Left kidney (tissue), 2 donors: ENCODE results near the gene MYRF. TPM values are rescaled to one million over a fixed set of nuclear protein-coding genes. Genes with fewer than 3 reads are reported as not detected.

Experiments used
- DNase-seq: peaks from one replicate; pipeline ENCODE4 v3.0.0-alpha.2; 2013
- polyA plus RNA-seq: library from polyadenylated mRNA; unstranded; fragments of 120-200 nt; gene quantifications from one replicate; pipeline ENCODE4 v1.2.1, GENCODE V29; 2013; ENCODE audit not compliant: insufficient read length

Gene MYRF
- polyA plus RNA-seq, 1 donor: 23.1 TPM

DNA sequence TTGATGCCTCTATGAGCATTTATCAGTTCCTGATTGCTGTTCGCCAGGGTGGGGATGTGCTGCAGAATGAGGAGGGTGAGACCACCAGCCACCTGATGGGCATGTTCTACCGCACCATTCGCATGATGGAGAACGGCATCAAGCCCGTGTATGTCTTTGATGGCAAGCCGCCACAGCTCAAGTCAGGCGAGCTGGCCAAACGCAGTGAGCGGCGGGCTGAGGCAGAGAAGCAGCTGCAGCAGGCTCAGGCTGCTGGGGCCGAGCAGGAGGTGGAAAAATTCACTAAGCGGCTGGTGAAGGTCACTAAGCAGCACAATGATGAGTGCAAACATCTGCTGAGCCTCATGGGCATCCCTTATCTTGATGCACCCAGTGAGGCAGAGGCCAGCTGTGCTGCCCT, 43.0 kb downstream of the MYRF start:
- DNase-seq: no peak

DNA sequence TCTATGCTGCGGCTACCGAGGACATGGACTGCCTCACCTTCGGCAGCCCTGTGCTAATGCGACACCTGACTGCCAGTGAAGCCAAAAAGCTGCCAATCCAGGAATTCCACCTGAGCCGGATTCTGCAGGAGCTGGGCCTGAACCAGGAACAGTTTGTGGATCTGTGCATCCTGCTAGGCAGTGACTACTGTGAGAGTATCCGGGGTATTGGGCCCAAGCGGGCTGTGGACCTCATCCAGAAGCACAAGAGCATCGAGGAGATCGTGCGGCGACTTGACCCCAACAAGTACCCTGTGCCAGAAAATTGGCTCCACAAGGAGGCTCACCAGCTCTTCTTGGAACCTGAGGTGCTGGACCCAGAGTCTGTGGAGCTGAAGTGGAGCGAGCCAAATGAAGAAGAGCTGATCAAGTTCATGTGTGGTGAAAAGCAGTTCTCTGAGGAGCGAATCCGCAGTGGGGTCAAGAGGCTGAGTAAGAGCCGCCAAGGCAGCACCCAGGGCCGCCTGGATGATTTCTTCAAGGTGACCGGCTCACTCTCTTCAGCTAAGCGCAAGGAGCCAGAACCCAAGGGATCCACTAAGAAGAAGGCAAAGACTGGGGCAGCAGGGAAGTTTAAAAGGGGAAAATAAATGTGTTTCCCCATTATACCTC, 43.6 kb downstream of the MYRF start:
- no peak for DNase-seq

DNA sequence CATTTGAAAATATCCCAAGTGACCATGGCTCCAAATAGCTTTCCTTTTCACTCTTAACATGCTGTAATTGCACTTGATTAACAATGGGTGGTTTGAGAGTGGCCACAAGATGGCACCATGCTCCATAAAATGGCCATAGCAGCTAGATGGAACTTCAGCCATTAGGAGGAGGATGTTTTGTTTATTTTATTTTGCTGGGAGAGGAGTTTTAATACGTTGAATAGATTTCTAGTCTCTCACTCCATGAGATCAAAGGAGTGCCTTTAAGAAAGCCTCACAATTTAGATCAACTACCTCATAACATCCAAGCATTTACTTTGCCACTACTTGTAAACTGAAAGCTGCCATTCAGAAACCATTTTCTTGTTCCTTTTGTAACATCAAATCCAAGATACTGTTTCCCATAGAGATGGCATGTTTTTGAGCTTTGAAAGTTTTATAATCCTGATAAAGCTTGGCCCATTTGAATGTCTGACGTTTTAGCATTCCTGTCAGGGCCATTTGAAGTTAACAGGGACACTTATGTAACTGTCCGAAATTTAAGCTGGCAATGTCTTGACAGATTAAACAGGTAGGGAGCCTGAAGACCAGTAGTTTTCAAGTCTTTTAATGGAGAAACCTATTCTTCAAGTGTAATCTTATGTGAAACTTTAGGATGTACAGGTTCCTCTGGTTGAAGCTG, 45.0 kb downstream of the MYRF start:
- DNase-seq: peak; percentile 83

DNA sequence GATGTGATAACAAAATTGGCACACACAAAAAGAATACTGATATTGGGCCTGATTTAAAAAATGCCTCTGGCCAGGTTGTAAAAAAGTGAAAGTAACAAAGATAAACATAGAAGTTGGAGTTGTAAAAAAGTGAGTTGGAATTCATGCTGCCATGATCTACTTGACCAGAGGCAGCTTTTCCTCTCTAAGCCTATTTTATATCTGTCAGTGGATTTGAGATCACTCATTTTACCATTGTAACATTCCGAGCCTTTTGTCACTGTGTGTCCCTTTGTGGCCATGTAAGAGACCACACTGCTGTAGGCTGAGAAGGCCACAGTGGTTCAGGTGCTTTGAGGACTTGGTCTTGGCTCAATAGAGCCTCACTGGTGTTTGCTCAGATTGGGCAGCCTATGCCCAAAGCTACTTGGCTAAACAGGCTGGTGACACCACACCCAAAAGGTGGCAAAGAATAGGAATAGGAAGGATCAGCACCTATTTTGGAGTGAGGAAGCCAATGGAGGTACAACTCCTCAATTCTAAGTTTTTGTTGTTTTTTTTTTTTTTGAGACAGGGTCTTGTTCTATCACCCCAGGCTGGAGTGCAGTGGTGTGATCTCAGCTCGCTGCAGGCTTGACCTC, 47.3 kb downstream of the MYRF start:
- no peak for DNase-seq

DNA sequence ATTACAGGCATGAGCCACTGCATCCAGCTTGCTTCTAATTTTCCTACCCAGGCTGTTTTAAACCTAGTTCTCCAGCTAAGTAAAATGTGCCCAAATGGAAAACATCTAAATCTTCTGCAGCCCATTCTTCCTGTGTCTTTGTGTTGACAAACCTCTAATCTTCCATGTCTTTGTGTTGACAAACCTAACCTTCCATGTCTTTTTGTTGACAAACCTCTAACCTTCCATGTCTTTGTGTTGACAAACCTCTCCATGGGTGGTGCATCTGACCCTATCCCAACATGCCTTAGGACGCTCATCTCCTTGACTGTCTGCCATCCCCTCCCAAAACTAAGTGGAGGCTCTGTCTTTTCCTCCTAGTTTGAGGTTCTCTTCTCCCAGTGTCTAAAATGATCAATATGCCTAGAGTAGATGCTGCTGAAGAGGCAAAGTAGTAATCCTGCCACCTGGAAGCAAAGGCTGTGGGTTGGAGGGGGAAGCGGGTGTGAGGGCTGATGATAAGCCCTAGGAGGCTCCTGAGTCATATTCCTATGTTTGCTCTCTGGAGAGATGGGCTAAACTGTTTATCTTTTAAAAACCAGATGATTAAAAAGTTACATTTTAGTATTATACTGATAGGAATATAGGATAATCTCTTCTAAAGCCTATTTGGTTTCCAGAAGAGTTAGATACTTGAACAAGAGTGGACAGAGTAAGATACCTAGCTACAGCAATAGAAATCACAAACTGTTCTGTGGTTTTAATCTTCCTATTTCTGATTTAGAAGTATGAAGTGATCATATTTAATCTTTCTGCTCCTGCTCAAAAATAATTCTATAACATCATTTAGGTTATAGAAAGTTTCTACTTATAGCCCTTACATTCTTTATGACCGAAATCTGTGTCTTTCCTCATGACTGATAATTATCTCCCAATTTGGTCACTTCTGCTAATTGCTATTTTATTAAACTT, 48.2 kb downstream of the MYRF start:
- DNase-seq: no peak

DNA sequence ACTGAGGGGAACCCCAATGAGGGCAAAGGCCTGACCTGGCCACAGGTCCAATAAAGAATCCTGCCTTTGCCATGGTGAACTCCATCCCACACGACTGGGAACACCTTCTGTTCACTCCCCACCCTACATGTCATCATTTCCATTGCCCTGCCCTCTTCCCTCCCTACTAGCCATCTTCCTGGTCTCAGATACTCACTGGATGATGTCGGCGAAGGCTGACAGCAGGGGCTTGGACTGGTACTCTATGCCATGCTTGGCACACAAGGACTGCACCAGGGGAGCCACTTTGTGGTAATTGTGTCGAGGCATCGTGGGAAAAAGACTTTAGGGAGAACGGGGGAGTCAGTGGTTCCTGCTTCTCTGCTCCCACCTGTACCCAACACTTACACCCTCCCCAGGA, 50.2 kb downstream of the MYRF start:
- DNase-seq: no peak

DNA sequence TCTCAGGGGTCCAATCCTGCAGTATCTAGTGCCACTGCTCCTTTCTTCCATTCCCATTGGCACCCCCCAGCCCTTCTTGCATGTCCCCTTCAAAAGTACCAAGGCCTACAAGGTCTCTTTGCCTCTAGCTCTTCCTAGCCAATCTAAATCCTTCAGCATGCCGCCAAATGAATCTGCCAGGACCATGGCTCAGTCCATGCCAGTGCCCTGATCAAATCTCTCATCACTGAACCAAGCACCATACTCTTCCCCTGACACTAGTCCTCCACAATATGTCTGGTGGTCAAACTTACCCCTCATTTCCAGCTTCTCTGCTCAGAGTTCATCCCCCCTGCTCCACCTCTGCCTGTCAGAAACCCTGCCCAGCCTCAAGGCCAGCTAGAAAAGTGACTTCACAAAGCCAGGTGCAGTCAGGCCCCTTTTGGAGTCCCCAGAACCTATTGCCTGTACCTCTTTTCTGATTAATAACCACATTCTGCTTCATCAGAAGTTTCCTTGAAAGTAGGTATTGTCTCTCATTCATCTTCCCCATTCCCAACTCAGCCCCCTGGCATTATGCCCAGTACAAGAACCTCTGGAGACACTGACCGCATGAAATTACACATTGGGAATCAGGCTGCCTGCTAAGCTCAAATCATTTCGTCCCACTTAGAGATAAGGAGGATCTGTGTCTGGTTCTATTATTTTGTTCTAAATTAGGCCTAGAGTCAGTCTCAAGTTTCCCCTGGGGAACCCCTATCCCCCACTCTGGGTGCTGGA, 51.6 kb downstream of the MYRF start:
- DNase-seq: no peak

DNA sequence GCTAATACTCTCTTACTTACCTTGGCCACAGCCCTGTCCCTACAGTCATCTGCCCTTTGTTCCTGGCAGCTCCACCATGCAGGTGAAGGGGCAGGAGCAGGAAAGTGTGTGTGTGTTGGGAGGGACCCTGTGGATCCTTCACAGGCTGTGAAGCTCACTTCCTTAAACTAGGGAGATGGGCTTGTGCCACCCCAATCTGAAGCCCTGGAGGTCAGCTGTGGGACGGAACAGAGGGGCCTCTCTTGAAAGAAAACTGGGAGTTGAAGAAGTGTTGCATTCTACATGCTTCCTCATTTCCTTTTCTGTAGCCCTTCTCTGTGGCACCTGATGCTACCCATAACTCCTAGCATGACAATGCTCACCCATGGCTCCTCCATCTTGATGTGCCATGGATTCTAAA, 52.7 kb downstream of the MYRF start:
- no peak for DNase-seq

DNA sequence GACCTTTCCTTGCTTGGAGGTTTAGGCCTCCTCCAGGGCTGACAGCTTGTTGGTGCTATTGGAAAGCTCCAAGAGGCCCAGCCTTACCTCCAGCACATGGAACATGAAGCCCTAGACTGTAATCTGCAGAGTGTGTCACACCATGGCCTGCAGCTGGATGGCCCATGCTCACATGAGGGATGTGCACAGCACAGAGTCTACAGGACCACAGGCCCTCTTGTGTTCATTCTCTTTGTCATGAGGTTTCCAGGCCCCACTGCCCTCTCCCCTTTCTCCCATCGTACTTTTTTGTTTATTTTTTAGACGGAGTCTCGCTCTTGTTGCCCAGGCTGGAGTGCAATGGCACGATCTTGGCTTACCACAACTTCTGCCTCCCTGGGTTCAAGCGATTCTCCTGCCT, 54.3 kb downstream of the MYRF start:
- DNase-seq: no peak

DNA sequence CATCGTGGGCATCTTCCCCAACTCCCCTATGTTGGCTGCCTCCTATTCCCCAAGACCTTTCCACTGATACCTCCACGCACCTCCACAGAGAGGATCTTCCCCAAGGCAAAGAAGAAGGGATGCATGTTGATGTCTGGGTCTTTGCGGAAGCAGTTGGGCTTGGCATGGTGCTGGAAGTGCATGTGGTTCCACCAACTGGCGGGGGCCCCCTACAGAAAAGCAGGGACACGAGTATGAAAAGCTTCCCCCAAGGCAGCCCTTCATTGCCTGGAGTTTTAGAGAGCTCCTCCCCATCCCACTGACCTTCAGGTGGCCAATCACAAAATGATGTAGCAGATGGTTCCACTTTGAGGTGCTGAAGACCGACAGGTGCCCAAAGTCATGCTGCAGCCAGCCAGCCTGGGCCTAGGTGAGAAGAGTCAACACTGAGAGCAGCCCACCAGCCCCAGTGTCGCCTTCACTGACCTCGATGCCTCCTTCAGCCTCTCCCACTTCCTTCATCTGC, 58.3 kb downstream of the MYRF start:
- DNase-seq: no peak

DNA sequence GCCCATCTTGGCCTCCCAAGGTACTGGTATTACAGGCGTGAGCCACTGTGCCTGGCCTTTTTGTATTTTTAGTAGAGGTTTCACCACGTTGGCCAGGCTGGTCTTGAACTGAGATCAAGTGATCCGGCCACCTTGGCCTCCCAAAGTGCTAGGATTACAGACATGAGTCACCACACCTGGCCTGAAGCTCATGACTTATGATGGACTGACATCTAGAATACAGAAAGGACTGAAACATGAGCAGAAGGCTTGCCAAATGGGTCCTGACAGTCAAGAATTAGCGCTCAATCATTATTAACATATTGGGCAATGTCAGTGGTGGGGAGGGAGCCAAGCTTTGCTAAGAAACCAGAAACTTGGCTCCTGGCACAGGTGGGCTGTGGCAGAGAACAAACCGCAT, 59.4 kb downstream of the MYRF start:
- DNase-seq: no peak

DNA sequence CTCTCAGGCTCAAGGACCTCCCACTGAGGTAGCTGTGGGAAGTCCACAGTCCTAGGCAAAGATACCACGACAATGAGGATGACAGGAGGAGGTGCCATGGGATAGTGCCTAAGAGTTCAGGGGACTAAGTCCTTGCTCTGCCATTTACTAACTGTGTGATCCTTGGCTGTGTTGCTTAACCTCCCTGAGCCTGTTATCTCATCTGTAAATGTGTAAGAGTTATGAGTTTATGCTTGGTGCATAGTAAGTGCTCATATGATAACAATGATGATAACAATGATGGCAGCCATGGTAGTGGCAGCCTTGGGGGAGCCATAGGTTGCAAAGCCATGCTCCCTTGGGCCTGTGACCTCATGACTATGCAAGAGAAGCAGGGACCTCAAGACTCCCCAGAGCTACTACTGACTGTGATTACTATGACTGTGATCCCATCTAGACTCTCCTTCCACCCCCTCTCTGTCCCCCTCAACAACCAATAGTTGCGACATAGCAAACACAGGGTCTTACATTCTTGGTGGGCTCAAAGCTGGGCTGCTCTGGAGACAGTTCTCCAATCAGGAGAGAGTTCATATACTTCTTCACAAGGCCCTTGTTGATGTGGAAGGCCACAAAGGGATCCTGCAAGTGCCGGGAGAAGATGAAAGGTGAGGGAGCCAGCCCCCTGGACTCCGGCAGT, 60.4 kb downstream of the MYRF start:
- no peak for DNase-seq

DNA sequence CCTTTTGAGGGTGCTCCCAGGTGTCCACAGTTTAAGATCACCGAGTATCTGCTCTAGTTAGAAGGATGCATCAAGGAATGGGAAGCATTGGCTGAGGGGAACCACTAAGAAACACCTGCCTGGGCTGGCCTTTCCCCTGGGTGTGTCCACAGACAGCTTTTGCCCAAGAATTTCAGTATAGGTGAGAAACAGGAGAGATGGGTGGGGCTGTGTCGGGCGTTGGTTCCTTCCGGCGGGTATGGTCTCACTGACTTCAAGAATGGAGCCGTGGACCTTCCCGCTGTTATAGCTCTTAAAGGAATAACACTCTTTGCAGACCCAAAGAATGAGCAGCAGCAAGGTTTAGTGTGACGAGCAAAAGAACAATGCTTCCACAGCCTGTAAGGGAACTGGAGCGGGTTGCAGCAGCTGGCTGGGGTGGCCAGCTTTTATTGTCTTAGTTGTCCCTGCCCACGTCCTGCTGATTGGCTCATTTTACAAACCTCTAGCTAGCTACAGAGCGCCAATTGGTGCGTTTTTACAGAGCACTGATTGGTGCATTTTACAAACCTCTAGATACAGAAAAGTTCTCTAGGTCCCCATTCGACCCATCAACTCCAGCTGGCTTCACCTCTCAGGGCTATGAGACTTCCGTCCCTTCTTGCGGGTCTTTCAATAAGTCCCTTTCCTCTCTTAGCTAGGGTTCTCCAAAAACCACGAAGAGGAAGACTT, 62.0 kb downstream of the MYRF start:
- DNase-seq: no peak

DNA sequence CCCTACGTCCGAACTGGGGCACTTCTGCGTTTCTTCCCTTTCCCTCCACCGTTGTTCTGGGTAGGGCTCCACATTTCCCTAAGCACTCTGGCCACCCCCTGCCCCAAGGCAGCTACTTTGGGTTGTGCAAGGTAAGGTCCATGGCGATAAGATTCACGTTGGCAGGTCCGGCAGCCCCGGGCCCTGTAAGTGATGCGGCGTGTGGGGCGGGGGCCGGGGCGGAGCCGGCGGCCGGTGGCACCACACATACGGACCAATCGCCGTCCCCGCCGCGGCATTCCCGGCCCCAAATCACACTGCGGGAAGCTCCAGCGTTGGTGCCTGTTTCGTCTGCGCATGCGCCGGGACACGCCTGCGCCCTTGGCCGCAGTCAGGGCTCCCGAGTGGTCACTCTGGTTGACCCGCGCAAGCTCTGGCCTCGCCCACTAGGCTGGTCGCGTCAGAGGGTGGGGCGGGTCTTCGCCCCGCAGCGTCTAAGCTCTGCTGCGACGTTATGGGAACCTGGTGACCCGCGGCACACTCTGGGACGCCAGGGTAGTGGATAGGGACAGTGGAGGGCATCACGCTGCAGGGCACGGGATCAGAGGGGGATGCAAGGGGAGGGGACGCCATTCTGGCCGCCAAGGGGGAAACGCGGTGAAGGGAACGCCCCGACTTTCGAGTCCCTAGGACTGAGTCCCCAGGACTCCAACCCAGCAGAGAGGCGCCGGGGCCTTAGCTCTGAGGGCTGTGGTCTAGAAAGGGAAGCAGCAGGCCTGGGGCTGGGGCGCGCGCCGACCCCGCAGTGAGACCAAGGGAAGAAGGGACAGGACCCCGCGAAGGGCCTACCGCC, 62.7 kb downstream of the MYRF start:
- peak; percentile 93 for DNase-seq

DNA sequence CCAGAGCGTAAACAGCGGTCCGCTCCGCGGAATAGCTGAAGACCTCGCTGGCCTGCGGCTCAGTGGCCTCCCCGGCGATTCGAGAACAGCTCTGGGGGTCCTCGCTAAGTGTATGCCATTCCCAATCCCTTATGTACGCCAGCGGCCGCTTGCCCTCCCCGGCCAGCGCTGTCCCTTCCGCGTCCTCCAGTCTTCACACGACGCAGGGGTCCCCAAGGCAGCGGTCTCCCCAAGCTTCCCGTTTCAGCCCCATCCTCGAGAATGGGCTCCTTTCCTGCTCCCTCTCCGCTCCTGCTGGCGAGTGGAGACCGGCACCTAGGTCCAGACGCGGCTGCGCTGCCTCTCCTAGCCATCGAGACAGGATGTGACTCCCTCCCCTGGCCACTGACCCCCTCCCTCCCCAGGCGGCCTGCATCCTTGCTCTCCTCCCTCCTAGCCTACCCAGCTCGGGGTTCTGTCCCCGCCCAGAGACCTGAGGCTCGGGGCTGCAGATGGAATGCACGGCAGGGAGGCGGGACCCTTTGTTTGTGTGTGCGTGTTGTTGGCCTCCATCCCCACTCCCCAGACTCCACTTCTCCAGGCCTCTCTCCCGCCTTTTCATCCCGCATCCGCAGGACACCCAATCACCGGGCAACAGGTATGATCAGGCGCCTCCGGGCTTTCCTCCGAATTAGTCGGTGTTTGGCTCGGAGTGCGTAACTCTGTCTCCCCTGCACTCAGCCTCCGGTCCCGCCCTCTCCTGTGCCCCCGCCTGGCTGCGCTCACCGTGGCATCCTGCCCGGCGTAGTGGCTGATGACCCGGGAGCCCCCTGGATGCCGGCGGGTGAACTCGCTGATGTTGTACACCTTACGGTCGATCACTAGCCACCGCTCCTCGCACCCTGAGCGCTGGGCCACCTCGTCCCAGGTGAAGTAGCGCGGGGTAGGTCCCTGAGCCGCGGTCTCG, 63.6 kb downstream of the MYRF start:
- peak; percentile 59 for DNase-seq

DNA sequence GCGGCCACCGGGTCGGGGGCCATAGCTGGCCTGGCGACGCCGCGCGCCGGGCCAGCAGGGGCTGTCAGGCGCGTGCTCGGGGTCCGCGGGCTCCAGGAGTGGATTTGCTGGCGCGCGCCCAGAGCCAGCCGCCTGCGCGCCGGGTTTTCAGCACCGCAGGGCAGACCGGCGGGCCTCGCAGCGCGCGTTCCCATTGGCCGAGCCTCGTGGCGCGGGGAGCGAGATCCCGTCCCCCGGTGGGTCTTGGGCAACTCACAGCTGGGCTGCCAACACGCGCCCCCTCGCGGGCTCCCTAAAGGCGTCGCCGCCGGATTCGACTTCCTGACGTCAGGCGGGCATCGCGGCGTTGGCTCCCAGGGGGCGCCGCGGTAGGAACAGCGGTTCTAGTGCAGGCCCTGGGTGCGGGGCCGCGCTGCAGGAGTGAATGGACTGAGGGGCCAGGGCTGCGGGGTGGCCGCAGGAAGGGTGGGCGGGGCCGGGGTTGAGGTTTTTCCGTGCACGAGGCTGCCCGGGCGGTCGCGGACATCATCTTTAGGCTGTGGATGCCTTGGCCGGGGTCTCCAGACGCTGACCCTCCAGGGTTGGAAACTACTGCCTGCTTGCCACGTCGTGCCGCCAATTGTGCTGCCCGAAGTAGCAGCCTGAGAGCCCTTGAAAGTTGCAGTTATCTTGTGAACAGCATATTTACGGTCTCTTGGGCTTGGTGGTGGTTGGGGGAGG, 64.5 kb downstream of the MYRF start, which contains the start of gene FADS1:
TSS of gene FADS1 (minus strand) at position 268 of the 720 bp plus-strand sequence. CDS start at position 194, 74 bp downstream.
- peak; percentile 93 for DNase-seq
